GM06990 (cell line): ENCODE results near the gene MYADML2.
A peak's percentile ranks its signal among the peaks of the same experiment; 100 is the strongest.

ENCODE experiments used
- DNase-seq: peaks from one replicate; pipeline ENCODE4 v3.0.0-alpha.2; 2011; ENCODE audit not compliant: insufficient read length; ENCODE audit errors: extremely low read depth
- H3K27me3 ChIP-seq: replicated peaks from 2 replicates; pipeline ENCODE4 v1.6.0; 2011; ENCODE audit warnings: low read length; ENCODE audit not compliant: control insufficient read depth, insufficient read depth
- H3K36me3 ChIP-seq: 2 replicates; pipeline ENCODE4 v1.5.1; 2011; ENCODE audit warnings: low read length; ENCODE audit not compliant: control insufficient read depth, insufficient read depth
- H3K4me3 ChIP-seq: replicated peaks from 2 replicates; pipeline ENCODE4 v1.5.1; 2011; ENCODE audit warnings: low read depth, mild to moderate bottlenecking, control low read depth, low read length
- TF ChIP-seq, protein P1 (sequence below): IDR thresholded peaks from 2 replicates; pipeline ENCODE4 v1.5.1; 2011; ENCODE audit warnings: low read length, control low read depth, mild to moderate bottlenecking, inconsistent platforms; ENCODE audit not compliant: insufficient read depth, poor library complexity, severe bottlenecking

The MYADML2 gene

GRCh38 chr17:81978524-81979298 lies 31.7 kb upstream of the MYADML2 start:
- TF ChIP-seq, protein P1, sequence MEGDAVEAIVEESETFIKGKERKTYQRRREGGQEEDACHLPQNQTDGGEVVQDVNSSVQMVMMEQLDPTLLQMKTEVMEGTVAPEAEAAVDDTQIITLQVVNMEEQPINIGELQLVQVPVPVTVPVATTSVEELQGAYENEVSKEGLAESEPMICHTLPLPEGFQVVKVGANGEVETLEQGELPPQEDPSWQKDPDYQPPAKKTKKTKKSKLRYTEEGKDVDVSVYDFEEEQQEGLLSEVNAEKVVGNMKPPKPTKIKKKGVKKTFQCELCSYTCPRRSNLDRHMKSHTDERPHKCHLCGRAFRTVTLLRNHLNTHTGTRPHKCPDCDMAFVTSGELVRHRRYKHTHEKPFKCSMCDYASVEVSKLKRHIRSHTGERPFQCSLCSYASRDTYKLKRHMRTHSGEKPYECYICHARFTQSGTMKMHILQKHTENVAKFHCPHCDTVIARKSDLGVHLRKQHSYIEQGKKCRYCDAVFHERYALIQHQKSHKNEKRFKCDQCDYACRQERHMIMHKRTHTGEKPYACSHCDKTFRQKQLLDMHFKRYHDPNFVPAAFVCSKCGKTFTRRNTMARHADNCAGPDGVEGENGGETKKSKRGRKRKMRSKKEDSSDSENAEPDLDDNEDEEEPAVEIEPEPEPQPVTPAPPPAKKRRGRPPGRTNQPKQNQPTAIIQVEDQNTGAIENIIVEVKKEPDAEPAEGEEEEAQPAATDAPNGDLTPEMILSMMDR, result no peak
- peaks cover 3% of the 10 kb centered on the region for H3K36me3 ChIP-seq
- no peak for DNase-seq
- H3K4me3 ChIP-seq, result peak overlapping the region; percentile 85
- no peaks in the 10 kb centered on the region for H3K27me3 ChIP-seq

GRCh38 chr17:81977211-81977808 lies 30.3 kb upstream of the MYADML2 start, which contains the start of gene ASPSCR1:
Gene ASPSCR1 (plus strand): TSS chr17:81977629. CDS start chr17:81977647, 18 bp downstream.
- TF ChIP-seq, protein P1, result no peak
- peak; percentile 92 for DNase-seq
- H3K4me3 ChIP-seq, result peak within 1 kb of the TSS; percentile 85
- no peaks in the 10 kb centered on the region; the same call in none of the 2 replicates for H3K36me3 ChIP-seq
- H3K27me3 ChIP-seq, result no peaks in the 10 kb centered on the region

DNA sequence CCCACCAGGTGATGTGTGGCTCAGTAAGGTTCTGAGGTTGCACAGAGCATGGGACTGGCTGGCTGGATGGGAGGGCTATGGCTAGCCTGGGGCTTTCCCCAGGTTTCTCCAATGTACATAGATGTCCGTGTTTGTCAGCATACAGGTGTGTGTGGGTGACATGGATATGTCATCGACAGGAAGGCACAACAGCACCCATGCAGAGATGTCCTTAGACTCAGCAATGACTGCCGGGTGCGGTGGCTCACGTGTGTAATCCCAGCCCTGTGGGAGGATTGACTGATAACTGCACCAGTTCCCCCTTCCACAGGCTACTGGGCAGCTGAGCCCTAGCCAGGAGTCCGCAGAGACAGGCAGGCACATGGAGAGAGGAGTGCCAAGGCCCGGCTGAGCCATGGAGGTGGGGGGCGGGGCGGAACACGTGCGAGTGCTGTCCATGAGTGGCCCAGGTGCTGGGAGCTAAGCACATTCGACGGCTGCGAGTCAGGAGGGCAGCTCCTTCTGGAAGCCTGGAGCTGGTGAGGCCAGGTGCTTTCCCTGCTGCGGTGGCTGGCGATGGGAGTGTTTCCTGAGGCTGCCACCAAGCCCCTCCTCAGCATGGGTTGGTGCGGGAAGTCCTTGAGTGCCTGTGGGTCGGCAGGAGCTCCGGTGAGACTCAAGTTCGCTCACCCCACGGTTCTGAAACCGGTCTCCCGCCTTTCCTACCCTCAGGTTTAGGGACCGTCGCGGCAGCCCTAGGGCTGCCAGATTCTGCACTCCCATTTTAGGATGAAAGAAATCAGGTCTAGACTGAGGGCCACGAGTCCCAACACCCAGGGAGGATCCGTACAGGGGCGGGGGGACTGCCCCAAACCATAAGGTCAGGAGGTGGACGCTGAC lies 29.5 kb upstream of the MYADML2 start:
- Histone ChIP-seq H3K4me3 (peak overlapping the region; percentile 85), H3K36me3 (no peaks in the 10 kb centered on the region; the same call in none of the 2 replicates), H3K27me3 (no peaks in the 10 kb centered on the region)
- TF ChIP-seq, protein P1, result no peak
- DNase-seq, result peak; percentile 46

DNA sequence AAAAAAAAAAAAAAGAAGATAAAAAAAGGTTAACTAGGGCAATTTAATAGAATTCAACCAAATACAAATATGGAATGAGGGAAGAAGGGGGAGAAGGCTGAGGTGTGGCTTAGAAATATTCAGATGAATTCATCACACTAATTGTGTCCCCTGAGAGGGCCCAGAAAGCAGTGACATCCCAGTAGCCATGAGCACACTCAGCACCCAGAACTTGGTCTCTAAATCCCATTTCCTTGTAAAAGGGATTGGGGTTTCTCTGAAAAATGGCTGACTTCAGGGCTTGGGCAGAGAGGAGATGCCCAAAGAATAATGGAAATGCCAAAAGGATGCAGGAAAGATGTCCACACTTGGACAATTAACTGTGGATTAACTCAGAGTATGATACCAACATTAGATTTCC lies 26.4 kb upstream of the MYADML2 start:
- Histone ChIP-seq H3K36me3 (no peaks in the 10 kb centered on the region), H3K4me3 (no peak overlapping the region), H3K27me3 (no peaks in the 10 kb centered on the region)
- DNase-seq, result no peak
- TF ChIP-seq, protein P1, result no peak

- no peaks in the 10 kb centered on the region for H3K36me3 ChIP-seq
- no peaks in the 10 kb centered on the region for H3K27me3 ChIP-seq
- TF ChIP-seq, protein P1, result no peak
- DNase-seq, result no peak
- H3K4me3 ChIP-seq, result no peak overlapping the region
Observed at GRCh38 chr17:81968850-81969812, 22.1 kb upstream of the MYADML2 start.
